Measurements from ENCODE around the gene AKAP13. TPM values are rescaled to one million over a fixed set of nuclear protein-coding genes. Genes with fewer than 3 reads are reported as not detected.

Gene AKAP13
- total RNA-seq, 1 donor from 2014 or later: 149 TPM

DNA sequence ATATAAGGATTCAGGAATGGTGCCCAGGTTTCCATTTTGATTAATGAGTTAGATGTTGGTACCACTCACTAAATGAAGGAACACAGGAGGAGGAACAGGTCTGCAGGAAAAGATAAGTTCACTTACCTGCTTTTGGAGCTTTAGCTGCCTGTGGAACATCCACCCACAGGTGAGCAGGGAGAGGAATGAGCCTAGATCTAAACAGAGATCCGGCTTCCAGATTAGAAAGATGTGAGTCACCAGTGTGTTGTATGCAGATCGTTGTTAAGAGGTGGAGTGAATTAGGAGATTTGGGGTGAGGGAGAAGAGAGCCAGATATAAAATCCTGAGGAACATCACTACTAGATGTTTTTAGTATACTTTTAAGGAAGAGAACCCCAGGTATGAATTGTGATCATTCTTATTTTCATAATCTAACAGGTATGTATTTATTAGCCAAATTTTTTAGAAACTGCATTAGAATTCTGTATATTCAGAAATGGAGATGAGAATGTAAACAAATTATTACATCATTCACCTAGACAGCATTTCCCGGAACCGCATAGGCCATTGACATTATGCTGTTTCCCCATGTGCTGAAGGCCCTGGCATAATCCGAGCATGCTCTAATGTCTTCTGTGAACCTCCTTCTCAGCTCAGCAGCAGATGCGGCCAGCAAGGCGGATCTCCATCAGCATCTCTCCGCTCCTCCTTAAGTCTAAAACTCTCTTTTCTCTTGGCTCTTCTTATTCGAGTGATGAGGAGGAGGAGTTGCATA is 296.1 kb downstream of the AKAP13 start:
- intact Hi-C loops (cut with micrococcal nuclease): no loop called here

GRCh38 chr15:85679231-85679630 is 298.8 kb downstream of the AKAP13 start:
- intact Hi-C loops (cut with micrococcal nuclease): no loop called here

GRCh38 chr15:85681386-85681785 is 301.0 kb downstream of the AKAP13 start:
- intact Hi-C loops (cut with micrococcal nuclease): no loop called here

GRCh38 chr15:85684174-85684710 is 303.8 kb downstream of the AKAP13 start:
- intact Hi-C loops (cut with micrococcal nuclease): no loop called here

DNA sequence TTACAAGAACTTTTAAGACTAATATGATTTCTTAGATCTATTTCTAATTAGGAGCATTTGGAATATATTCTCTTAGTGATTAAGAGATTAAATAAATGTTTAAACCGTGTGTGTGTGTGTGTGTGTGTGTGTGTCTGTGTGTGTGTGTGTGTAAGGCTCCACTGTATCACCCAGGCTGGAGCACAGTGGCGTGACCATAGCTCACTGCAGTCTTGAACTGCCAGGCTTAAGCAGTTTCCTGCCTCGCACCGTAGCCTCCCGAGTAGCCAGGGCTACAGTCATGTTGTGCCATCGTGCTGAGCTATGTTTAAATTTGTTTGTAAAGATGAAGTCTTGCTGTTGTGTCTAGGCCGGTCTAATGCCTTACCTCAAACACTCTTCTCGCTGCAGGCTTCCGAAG is 305.0 kb downstream of the AKAP13 start:
- intact Hi-C loops (cut with micrococcal nuclease): loop anchor here (5.0 kb wide), 1 partner anchor 38 kb away; no protein-coding TSS in a partner anchor

- intact Hi-C loops (cut with micrococcal nuclease): loop anchor here (5.0 kb wide), 1 partner anchor 40 kb away; no protein-coding TSS in a partner anchor
Observed at GRCh38 chr15:85687329-85687728, 306.9 kb downstream of the AKAP13 start.

GRCh38 chr15:85688711-85689110 is 308.3 kb downstream of the AKAP13 start:
- intact Hi-C loops (cut with micrococcal nuclease): loop anchor here (1.0 to 5.0 kb wide), 4 partner anchors 19 to 106 kb away; no protein-coding TSS in a partner anchor

GRCh38 chr15:85689729-85690128 is 309.3 kb downstream of the AKAP13 start:
- intact Hi-C loops (cut with micrococcal nuclease): loop anchor here (1.0 to 5.0 kb wide), 6 partner anchors 13 to 107 kb away; no protein-coding TSS in a partner anchor

DNA sequence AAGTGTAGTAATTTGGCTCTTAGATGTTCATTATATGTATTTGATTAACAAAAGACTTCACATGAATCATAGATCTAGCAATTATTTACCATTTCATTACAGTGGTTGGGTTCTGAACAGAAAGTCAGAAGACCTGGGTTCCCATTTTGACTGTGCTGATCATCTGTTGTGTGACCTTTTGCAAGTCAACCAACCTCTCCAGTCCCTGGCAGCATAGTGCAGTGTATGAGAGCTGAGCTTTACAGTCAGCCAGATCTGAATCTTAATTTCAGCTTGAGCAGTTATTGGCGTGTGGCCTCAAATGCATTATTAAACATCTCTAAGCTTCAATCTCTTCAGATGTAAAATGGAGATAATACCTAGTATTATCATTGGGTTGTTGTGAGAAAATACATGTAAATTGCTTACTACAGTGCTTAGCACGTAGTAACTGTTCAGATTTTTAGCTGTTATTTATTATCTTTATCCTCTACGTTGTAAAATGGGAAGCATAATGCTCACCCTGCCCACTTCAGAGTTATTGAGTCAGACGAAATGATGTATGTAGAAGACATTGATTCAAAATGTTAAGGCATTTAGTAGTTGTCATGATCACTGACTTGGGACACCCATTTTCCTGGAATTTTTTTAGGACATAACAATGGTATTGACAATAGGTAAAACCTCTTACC is 310.3 kb downstream of the AKAP13 start:
- intact Hi-C loops (cut with micrococcal nuclease): loop anchor here (1.0 to 2.0 kb wide), 2 partner anchors 12 to 66 kb away; no protein-coding TSS in a partner anchor

GRCh38 chr15:85691350-85692240 is 311.2 kb downstream of the AKAP13 start:
- intact Hi-C loops (cut with micrococcal nuclease): loop anchor here (2.0 kb wide), 1 partner anchor 67 kb away; no protein-coding TSS in a partner anchor

GRCh38 chr15:85692321-85692720 is 311.9 kb downstream of the AKAP13 start:
- intact Hi-C loops (cut with micrococcal nuclease): no loop called here

DNA sequence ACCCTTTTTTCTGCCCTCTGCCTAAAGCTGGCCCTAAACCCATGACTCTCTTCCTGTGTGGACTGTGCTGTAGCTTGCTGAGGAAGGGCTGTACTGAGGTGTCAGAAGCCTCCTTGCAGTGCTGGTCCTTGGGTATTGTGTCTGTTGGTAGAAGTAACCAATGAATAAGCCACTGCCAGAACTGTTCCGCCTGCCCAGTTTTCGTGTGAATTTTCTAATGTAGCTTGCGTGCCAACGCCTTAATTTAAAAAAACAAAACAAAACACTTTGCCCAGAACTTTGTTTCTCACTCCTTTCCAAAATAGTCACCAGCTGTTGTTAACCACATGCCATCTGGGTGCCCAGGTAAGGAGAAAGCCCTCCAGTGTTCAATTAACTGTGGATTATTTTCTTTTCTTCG is 312.5 kb downstream of the AKAP13 start:
- intact Hi-C loops (cut with micrococcal nuclease): no loop called here

- intact Hi-C loops (cut with micrococcal nuclease): no loop called here
Observed at GRCh38 chr15:85693277-85693676, 312.9 kb downstream of the AKAP13 start.

- intact Hi-C loops (cut with micrococcal nuclease): no loop called here
Observed at GRCh38 chr15:85694091-85694490, 313.7 kb downstream of the AKAP13 start.

GRCh38 chr15:85700767-85701166 is 320.4 kb downstream of the AKAP13 start:
- intact Hi-C loops (cut with micrococcal nuclease): loop anchor here (5.0 to 10.0 kb wide), 4 partner anchors 53 to 316 kb away; partner anchors contain the start of gene AKAP13

- intact Hi-C loops (cut with micrococcal nuclease): loop anchor here (1.0 to 10.0 kb wide), 7 partner anchors 12 to 318 kb away; partner anchors contain the start of gene AKAP13
Observed at GRCh38 chr15:85702321-85703101, 322.1 kb downstream of the AKAP13 start.

- intact Hi-C loops (cut with micrococcal nuclease): loop anchor here (5.0 to 10.0 kb wide), 4 partner anchors 57 to 319 kb away; partner anchors contain the start of gene AKAP13
Observed at GRCh38 chr15:85704066-85704465, 323.7 kb downstream of the AKAP13 start.

DNA sequence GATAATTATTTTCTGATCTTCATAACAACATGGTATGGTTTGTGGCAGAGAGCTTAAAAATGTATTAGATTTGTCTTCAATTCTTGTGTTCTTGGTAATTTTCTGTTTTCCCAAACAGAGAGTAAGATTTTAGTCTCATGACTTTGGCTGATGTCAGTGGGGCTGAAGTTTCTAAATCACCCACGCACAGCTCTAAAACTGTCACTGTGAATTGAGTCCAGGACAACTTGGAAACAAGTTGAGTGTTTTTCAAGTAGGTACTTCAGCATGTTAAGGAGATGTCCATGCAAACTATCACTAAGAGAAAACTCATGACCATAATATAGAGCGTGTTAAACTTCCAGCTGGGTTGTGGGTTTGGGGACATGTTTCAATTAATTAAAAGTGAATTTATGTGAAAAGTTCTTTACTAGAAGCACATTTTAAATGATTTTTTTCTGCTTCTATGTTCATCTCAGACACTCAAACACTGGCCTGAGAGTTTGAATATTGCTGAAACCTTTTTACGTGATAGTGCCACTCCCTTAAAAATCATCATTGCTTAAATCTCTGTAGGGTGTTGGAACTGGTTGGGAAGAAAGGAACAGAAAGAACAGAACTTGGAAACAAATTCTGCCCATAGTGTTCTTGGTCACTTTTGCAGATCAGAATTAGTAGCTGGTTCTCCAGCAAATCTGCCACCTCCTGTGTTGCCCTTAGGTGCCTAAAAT is 324.5 kb downstream of the AKAP13 start:
- intact Hi-C loops (cut with micrococcal nuclease): loop anchor here (5.0 to 10.0 kb wide), 6 partner anchors 58 to 373 kb away; partner anchors contain the start of gene AKAP13
